ENCODE results near the gene DIAPH2. TPM values are rescaled to one million over a fixed set of nuclear protein-coding genes. Genes with fewer than 3 reads are reported as not detected.

The DIAPH2 gene
- total and polyA plus RNA-seq, 2 donors (not counting 1 experiment from before 2014, with no cell fraction given), result 4.2 to 32.4 TPM

DNA sequence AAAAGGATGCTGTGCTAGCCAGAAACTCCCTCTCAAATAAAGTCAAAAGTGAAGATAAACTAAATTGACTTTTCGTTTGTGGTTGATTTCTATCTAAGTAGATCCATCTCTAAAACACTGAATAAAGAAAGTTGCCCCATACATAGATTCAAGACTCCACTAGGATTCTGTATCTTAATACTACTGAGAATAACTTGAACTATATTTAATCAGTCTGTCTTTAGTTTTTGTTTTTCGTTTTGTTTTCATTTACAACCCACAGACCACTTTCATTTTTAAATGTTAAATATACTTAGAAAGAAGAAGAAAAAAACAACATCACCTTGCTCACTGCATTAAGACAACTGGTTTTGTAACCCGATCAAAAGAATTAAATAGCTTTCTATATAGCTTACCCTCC lies 854.1 kb downstream of the DIAPH2 start:
- intact Hi-C loops (cut with micrococcal nuclease), result no loop called here
- Histone ChIP-seq H3K79me2 (ENCODE audit: control insufficient read depth, insufficient read depth, low read length) (no peaks in the 10 kb centered on the region), H3K36me3 (replicated peaks in 1 of 2; ENCODE audit: control extremely low read depth in 1 of 2, control insufficient read depth in 1 of 2, extremely low read depth in 1 of 2, insufficient read depth in 2 of 2, low read length in 1 of 2) (no peaks in the 10 kb centered on the region), H2AFZ (ENCODE audit: insufficient read depth, low read depth, low read length, poor library complexity, severe bottlenecking) (no peak overlapping the region), H3K4me1 (ENCODE audit: control insufficient read depth in 2 of 2, insufficient read depth in 2 of 2, low read length in 2 of 2) (no peaks in the 10 kb centered on the region), H3K9ac (ENCODE audit: low read length) (no peak overlapping the region), H3K9me3 (ENCODE audit: control extremely low read depth in 1 of 3, control insufficient read depth in 2 of 3, insufficient read depth in 1 of 3, low read length in 2 of 3) (no peaks in the 10 kb centered on the region), H3K27ac (ENCODE audit: low read length in 2 of 2) (no peak overlapping the region), H3K4me2 (replicated peaks; ENCODE audit: low read depth, low read length, poor library complexity, severe bottlenecking) (no peak overlapping the region), H3K27me3 (replicated peaks in 1 of 4; ENCODE audit: control extremely low read depth in 1 of 4, control insufficient read depth in 3 of 4, insufficient read depth in 4 of 4, low read length in 3 of 4) (no peaks in the 10 kb centered on the region), H3K4me3 (ENCODE audit: control extremely low read depth in 1 of 5, extremely low read depth in 1 of 5, insufficient read depth in 1 of 5, low read depth in 2 of 5, low read length in 4 of 5) (no peak overlapping the region), H4K20me1 (ENCODE audit: control insufficient read depth, insufficient read depth, low read length, poor library complexity, severe bottlenecking) (no peaks in the 10 kb centered on the region)
- Mint-ChIP-seq H3K4me1 (no peaks in the 10 kb centered on the region), H3K4me3 (no peak overlapping the region), H3K9me3 (ENCODE audit: insufficient read depth) (no peaks in the 10 kb centered on the region), H3K27ac (no peak overlapping the region), H3K27me3 (no peaks in the 10 kb centered on the region)
- ATAC-seq (ENCODE audit: low read depth) (no peak), DNase-seq (no peak)
- no CpG with 5 or more reads among the region's 3 CpGs for WGBS (ENCODE audit: insufficient coverage)
- TF ChIP-seq EZH2 (IDR thresholded peaks at IDR 0.05; ENCODE audit: borderline replicate concordance, insufficient read depth, low read depth, low read length, poor library complexity, severe bottlenecking), result no peak
- POLR2A ChIA-PET, result no interaction called here
- CTCF ChIA-PET, result no interaction called here

DNA sequence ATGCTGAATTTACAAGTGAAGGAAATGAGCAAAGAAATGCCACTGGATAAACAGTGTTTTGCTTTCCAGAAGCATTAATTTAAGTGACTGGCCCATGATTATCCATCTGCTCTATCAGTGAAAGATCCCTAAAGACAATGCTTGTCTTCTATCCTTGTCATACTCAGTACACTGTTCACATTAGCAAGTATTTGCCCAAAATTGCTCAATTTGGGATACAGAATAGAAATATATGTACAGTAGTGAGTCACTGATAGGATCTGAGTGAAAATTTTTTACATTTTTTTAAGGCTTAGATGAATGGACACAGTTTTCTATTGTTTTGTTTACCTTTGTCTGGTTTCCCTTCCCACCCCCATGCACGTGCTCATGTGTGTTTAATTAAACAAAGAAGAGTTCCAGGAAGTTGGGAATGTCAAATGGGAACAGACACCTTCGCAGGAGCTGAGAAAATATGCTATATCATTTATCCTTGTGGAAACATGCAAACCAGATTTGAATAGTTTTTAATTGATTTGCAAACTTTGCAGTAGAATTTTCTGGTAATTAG lies 855.4 kb downstream of the DIAPH2 start:
- Histone ChIP-seq H3K9me3 (ENCODE audit: control extremely low read depth in 1 of 3, control insufficient read depth in 2 of 3, insufficient read depth in 1 of 3, low read length in 2 of 3) (no peaks in the 10 kb centered on the region), H2AFZ (ENCODE audit: insufficient read depth, low read depth, low read length, poor library complexity, severe bottlenecking) (no peak overlapping the region), H3K4me1 (ENCODE audit: control insufficient read depth in 2 of 2, insufficient read depth in 2 of 2, low read length in 2 of 2) (no peaks in the 10 kb centered on the region), H3K9ac (ENCODE audit: low read length) (no peak overlapping the region), H3K27ac (ENCODE audit: low read length in 2 of 2) (no peak overlapping the region), H3K79me2 (ENCODE audit: control insufficient read depth, insufficient read depth, low read length) (no peaks in the 10 kb centered on the region), H3K4me3 (ENCODE audit: control extremely low read depth in 1 of 5, extremely low read depth in 1 of 5, insufficient read depth in 1 of 5, low read depth in 2 of 5, low read length in 4 of 5) (no peak overlapping the region), H3K4me2 (replicated peaks; ENCODE audit: low read depth, low read length, poor library complexity, severe bottlenecking) (no peak overlapping the region), H4K20me1 (ENCODE audit: control insufficient read depth, insufficient read depth, low read length, poor library complexity, severe bottlenecking) (no peaks in the 10 kb centered on the region), H3K36me3 (replicated peaks in 1 of 2; ENCODE audit: control extremely low read depth in 1 of 2, control insufficient read depth in 1 of 2, extremely low read depth in 1 of 2, insufficient read depth in 2 of 2, low read length in 1 of 2) (no peaks in the 10 kb centered on the region), H3K27me3 (replicated peaks in 1 of 4; ENCODE audit: control extremely low read depth in 1 of 4, control insufficient read depth in 3 of 4, insufficient read depth in 4 of 4, low read length in 3 of 4) (no peaks in the 10 kb centered on the region)
- no peak overlapping the region for H3K27ac Mint-ChIP-seq
- intact Hi-C loops (cut with micrococcal nuclease), result no loop called here
- no peak overlapping the region for H3K4me3 Mint-ChIP-seq
- no CpG with 5 or more reads among the region's 2 CpGs for WGBS (ENCODE audit: insufficient coverage)
- TF ChIP-seq, protein P1, sequence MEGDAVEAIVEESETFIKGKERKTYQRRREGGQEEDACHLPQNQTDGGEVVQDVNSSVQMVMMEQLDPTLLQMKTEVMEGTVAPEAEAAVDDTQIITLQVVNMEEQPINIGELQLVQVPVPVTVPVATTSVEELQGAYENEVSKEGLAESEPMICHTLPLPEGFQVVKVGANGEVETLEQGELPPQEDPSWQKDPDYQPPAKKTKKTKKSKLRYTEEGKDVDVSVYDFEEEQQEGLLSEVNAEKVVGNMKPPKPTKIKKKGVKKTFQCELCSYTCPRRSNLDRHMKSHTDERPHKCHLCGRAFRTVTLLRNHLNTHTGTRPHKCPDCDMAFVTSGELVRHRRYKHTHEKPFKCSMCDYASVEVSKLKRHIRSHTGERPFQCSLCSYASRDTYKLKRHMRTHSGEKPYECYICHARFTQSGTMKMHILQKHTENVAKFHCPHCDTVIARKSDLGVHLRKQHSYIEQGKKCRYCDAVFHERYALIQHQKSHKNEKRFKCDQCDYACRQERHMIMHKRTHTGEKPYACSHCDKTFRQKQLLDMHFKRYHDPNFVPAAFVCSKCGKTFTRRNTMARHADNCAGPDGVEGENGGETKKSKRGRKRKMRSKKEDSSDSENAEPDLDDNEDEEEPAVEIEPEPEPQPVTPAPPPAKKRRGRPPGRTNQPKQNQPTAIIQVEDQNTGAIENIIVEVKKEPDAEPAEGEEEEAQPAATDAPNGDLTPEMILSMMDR (IDR thresholded peaks at IDR 0.05), result no peak
- TF ChIP-seq EZH2 (IDR thresholded peaks at IDR 0.05; ENCODE audit: borderline replicate concordance, insufficient read depth, low read depth, low read length, poor library complexity, severe bottlenecking), result no peak
- no peak for DNase-seq
- H3K27me3 Mint-ChIP-seq, result no peaks in the 10 kb centered on the region
- no peaks in the 10 kb centered on the region for H3K9me3 Mint-ChIP-seq (ENCODE audit: insufficient read depth)
- ChIA-PET POLR2A (no interaction called here), CTCF (no interaction called here)
- no peaks in the 10 kb centered on the region for H3K4me1 Mint-ChIP-seq
- no peak for ATAC-seq (ENCODE audit: low read depth)

All from B cell (primary cell).